ENCODE measurements around the gene CYS1.

The CYS1 gene

GRCh38 chr2:10067881-10068280, 12.3 kb downstream of the CYS1 start:
- DNase-seq: no peak

DNA sequence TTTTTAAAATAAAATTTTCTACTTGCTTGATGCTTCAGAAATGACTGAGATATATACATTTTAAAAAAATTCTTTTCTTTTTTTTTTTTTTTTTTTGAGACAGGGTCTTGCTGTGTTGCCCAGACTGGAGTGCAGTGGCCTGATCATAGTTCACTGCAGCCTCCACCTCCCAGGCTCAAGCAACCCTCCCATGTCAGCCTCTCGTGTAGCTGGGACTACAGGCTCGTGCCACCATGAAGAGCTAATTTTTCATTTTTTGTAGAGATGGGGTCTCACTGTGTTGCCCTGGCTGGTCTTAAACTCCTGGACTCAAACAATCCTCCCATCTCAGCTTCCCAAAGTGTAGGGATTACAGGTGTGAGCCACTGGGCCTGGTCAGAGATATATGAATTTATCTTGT, 12.9 kb downstream of the CYS1 start:
- no peak for DNase-seq

- DNase-seq: no peak
Observed at GRCh38 chr2:10065773-10066055, 14.5 kb downstream of the CYS1 start.

- no peak for DNase-seq
Observed at GRCh38 chr2:10064932-10065772, 15.1 kb downstream of the CYS1 start.

- no peak for DNase-seq
Observed at GRCh38 chr2:10063566-10063965, 16.6 kb downstream of the CYS1 start.

- no peak for DNase-seq
Observed at GRCh38 chr2:10062931-10063365, 17.3 kb downstream of the CYS1 start.

- no peak for DNase-seq
Observed at GRCh38 chr2:10061221-10061925, 18.8 kb downstream of the CYS1 start.

DNA sequence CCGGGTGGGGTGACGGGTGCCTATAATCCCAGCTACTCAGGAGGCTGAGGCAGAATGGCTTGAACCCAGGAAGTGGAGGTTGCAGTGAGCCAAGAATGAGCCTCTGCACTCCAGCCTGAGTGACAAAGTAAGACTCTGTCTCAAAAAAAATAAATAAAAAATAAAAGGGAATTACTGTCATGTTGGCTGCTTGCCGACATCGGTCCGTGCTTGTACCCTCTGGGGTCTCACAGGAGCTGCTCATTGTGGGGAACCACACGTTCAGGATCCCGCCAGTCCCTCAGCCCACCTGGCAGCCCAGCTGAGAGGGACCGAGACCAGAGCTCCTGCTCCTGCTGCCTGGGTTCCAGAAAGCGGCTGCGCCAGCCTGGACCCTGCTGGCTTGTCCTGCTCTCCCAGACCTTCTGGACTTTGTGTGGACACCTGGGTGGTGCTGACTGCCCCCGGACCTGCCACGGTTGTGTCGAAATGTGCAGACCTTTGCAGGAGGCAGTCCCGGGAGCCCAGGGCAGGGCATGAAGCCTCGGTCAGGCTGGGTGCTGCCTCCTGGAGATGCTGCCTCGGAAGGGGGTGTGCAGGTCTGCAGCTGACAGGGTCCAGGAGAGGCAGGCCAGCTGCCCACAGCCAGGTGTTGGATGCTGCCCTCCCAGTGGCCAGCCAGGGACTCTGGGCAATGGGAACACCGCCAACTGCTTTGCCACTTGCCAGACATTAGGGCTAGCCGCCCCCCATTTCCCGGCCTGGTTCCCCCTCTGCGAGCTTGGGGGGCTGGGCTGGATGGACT, 20.5 kb downstream of the CYS1 start:
- DNase-seq: no peak

- no peak for DNase-seq
Observed at GRCh38 chr2:10059016-10059351, 21.2 kb downstream of the CYS1 start.

GRCh38 chr2:10058251-10059015, 21.8 kb downstream of the CYS1 start:
- DNase-seq: no peak

- DNase-seq: peak; percentile 41
Observed at GRCh38 chr2:10057231-10058107, 22.7 kb downstream of the CYS1 start.

- no peak for DNase-seq
Observed at GRCh38 chr2:10056439-10056838, 23.8 kb downstream of the CYS1 start.

GRCh38 chr2:10054976-10055375, 25.2 kb downstream of the CYS1 start:
- no peak for DNase-seq

DNA sequence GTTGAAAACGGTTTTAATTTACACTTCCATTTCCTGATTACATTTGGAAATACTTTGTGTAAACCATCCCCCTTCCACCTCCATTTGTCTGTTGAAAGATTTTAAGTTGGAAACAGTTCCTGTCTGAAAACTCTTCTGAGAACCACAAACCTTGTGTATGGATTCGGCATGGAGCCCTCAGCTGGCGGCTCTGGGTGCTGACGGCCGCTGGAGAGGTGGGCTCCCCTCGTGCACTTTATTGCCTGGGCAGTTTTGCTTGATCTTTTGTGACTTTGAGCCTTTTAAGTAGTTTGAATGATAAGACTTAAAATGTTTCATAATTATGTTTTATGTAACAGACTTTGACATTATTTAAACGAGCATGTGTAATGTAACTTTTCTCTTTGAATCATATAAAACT, 25.8 kb downstream of the CYS1 start:
- no peak for DNase-seq

DNA sequence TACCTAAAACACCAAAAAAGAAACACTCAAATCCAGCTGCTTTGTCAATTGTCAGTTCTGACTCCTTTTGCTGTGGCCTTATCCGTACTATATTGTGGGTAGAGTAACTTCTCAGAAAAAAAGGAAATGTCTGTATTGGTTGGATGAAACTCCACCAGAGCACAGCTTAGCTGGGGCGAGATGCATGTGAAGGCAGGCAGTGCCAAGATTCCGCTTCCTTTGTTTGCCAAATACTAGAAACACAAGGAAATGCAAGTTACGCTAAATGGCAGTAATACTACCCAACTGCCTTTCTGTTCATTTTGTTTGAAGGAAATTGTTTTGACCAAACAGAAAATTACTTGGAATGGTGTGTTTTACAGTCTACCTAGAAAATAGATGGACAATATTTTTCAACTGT, 26.9 kb downstream of the CYS1 start:
- DNase-seq: no peak

DNA sequence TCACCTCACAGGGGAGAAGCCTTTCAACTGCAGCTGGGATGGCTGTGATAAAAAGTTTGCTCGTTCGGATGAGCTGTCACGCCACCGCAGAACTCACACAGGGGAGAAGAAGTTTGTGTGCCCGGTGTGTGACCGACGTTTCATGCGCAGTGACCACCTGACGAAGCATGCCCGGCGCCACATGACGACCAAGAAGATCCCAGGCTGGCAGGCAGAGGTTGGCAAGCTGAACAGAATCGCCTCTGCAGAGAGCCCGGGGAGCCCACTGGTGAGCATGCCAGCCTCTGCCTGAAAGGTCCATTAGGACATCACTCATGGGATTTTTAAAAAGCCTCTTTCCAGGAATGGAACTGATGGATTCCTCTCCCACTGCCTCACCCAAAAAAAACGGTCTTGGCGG, 28.0 kb downstream of the CYS1 start:
- DNase-seq: no peak

DNA sequence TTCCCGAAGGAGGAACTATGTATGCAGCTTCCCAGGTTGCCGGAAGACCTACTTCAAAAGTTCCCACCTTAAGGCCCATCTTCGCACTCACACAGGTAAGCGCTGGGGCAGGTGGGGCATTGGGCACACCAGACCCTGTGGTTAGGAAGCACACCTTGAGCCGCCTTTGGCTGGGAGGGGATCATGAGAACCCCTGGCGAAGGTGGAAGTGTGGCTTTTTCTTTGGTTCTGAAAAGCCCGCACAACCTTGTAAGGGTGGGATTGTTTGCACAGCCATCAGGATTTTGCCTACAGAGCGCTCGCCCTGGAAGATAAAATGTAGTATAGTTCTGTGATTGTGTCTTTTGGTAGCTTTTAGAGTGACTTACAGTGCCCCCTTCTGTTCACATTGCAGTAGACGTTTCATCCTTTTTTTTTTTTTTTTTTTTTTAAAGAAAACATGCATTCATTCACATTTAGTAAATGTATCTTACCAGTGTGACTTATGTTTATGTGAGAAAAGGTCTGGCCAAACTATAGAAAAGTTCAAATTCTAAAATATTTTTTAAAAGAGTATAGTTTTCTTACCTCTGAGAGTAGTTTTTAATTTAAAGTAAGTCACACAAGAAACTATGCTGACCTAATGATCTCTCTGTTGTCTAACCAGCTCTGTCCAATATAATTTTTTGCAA, 31.6 kb downstream of the CYS1 start:
- peak; percentile 35 for DNase-seq

- no peak for DNase-seq
Observed at GRCh38 chr2:10047616-10048500, 32.4 kb downstream of the CYS1 start.

DNA sequence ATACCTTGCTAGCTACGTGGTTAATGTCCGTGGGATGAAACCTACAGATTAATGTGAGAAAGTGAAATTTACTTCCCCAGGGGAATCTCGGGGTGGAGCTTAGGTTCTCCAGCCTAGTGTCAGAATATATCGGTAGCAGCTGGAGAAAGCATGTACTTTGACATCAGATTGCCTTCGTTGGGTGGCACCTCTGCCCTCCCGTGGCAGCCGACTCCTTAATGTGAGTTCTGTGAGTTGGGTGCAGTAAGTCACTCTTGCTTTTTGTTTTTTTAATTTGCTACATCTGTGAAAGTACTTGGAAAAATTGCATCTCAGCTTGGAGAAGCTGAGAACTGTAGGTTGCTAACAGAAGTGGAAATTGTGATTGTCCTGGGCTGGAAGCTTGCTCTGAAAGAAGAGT, 33.3 kb downstream of the CYS1 start:
- DNase-seq: no peak

DNA sequence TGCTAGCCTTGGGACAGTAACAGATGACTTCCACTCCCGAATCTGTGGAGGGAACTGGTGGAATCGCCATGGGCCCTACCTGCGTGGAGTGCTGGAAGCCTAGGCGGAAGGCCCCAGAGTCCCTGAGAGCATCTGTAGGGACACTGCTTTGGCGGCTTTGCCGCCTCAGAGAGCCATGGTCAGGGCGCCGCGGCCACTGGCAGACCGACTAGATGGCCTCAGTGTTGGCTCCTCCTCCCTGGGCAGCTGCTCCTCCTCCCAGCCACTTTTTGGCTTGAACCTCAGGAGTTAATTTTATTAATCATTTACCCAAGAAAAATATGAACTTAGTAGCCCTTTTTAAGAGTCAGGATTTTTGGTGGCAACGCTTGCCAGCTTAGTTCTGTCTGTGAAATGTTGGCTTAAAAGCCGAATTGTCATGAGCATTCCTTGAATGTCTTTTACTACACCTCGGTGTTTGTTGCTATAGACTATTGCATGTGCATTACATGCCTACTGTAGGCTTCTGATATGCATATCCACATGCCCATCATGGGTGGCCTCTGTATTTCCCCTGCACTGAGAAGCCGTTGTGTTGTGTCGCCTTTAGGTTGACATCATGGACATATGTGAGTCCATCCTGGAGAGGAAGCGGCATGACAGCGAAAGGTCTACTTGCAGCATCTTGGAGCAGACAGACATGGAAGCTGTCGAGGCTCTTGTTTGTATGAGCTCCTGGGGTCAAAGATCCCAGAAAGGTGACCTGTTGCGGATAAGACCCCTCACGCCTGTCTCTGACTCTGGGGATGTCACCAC, 34.5 kb downstream of the CYS1 start:
- no peak for DNase-seq
